HUES6 (cell line): ENCODE results near the gene ARHGDIB.

Experiments used
- H3K27ac ChIP-seq: 2 replicates; pipeline ENCODE4 v1.7.0; 2013; ENCODE audit warnings: low read depth, mild to moderate bottlenecking, low read length, inconsistent platforms
- H3K27me3 ChIP-seq: 2 replicates; pipeline ENCODE4 v1.6.1; 2013; ENCODE audit warnings: low read length; ENCODE audit not compliant: control insufficient read depth, insufficient read depth
- H3K36me3 ChIP-seq: 2 replicates; pipeline ENCODE4 v1.6.1; 2013; ENCODE audit warnings: low read length; ENCODE audit not compliant: control insufficient read depth, insufficient read depth
- H3K4me1 ChIP-seq: 2 replicates; pipeline ENCODE4 v1.6.1; 2013; ENCODE audit warnings: low read length; ENCODE audit not compliant: control insufficient read depth, insufficient read depth
- H3K4me3 ChIP-seq: 2 replicates; pipeline ENCODE4 v1.5.1; 2013; ENCODE audit warnings: low read depth, low read length
- H3K9ac ChIP-seq: one replicate; pipeline ENCODE4 v1.6.1; 2013; ENCODE audit warnings: mild to moderate bottlenecking, low read length
- H3K9me3 ChIP-seq: 2 replicates; pipeline ENCODE4 v1.6.1; 2013; ENCODE audit warnings: low read depth, low read length; ENCODE audit not compliant: control insufficient read depth, insufficient read depth

Gene ARHGDIB

DNA sequence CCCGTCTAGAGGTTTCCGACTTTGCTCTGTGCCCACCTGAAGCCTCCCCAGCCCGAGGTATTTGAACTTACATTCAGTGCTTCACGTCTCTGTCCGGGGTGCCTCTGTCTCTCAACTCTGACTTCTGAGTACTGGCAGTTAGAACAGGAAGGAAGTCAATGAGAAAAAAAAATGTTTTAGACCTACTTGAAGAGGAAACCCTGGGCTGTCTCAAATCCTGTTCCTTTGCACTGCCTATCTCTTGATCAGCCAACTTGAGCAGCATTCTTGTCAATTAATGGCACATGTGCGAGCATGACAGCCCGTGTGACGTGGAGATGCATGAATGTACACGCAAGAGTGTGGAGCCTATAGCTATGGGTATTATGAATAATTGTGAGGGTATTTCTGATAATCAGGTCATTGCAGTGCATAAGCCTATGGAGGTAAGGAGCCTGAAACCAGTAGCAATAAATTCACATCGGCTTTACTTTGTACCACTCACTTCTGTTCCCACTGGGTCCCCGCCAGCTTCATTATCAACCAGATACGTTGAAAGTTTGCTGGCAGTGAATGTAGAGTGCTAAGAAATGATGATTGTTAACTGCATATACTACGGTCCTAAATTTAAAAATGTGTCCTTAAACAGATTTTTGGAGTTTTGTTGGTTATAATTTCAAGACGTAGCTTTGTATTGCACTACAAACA is at the start of gene ARHGDIB:
ARHGDIB (minus strand) TSS at position 136 of the 687 bp plus-strand sequence. CDS start 10,889 bp downstream, outside the sequence.
- H3K4me3 ChIP-seq: no peak within 1 kb of the TSS
- no peak within 1 kb of the TSS for H3K9ac ChIP-seq
- no peak within 1 kb of the TSS for H3K27ac ChIP-seq
- H3K27me3 ChIP-seq: no peaks in the 10 kb centered on the region
- H3K9me3 ChIP-seq: no peaks in the 10 kb centered on the region
- H3K4me1 ChIP-seq: 0 out of 2 replicates have a peak, but pooled peaks cover 7% of the 10 kb centered on the region
- H3K36me3 ChIP-seq: no peaks in the 10 kb centered on the region

DNA sequence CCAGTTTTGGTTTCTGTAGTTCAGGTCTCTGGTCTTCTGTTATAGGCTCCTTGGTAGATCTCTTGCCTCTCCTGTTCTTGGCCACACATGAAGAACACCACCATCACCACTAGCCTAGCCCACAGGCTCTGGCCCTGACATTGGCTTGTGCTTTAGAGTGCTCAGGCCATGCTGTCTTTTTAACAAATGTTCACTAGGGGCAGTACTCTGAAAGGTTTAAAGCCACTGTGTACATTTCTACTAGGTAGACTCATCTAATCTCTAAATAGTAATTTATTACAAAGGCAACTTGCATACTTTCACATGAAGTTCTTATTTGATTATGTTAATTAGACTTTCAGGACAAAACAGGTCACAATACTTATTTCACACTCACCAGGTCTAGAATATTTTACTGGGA is 49.8 kb upstream of the ARHGDIB start:
- Histone ChIP-seq H3K4me3 (no peak overlapping the region), H3K36me3 (no peaks in the 10 kb centered on the region), H3K4me1 (no peaks in the 10 kb centered on the region), H3K9me3 (no peaks in the 10 kb centered on the region), H3K27ac (no peak overlapping the region), H3K27me3 (no peaks in the 10 kb centered on the region), H3K9ac (no peak overlapping the region)

DNA sequence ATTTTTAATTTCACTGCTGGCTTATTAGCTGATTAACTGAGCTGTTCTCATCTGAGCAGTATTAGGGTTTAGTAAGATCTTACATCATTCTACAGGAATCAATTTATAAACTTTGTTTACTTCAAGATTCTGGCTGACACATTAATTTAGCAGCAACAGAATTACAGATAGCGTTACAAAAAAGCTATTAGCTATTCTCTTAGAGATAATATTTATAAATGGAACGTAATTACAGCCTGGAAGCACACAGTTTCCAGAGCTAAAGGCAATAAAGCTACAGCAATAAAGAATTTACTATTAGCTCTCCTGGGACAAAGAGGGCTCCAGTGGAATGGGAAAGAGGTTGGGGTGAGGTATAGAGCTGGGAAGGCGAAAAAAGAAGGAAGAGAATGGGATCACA is 46.1 kb upstream of the ARHGDIB start:
- no peak overlapping the region for H3K4me3 ChIP-seq
- no peaks in the 10 kb centered on the region for H3K4me1 ChIP-seq
- no peaks in the 10 kb centered on the region for H3K9me3 ChIP-seq
- H3K27me3 ChIP-seq: no peaks in the 10 kb centered on the region
- H3K27ac ChIP-seq: no peak overlapping the region
- no peak overlapping the region for H3K9ac ChIP-seq
- H3K36me3 ChIP-seq: no peaks in the 10 kb centered on the region

DNA sequence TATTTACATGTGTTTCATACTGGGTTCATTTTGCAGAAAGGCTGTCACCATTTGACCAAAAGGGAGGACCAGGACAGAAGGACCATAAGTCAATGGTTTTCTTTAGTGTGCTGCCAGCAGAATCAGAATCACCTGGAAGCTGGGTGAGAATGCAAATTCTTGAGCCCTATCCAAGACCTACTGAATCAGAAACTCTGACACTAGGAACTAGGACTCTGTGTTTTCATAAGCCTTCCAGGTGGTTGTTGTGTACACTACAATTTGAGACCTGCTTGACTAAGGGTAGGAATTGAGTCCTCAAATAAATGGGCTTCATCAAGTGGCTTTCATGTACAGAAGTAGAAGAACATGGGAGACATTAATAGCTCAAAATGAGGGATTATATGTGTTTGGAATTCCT is 43.7 kb upstream of the ARHGDIB start:
- no peaks in the 10 kb centered on the region for H3K27me3 ChIP-seq
- no peak overlapping the region for H3K4me3 ChIP-seq
- H3K36me3 ChIP-seq: no peaks in the 10 kb centered on the region
- no peak overlapping the region for H3K9ac ChIP-seq
- H3K9me3 ChIP-seq: no peaks in the 10 kb centered on the region
- peaks cover 8% of the 10 kb centered on the region for H3K4me1 ChIP-seq
- H3K27ac ChIP-seq: no peak overlapping the region

DNA sequence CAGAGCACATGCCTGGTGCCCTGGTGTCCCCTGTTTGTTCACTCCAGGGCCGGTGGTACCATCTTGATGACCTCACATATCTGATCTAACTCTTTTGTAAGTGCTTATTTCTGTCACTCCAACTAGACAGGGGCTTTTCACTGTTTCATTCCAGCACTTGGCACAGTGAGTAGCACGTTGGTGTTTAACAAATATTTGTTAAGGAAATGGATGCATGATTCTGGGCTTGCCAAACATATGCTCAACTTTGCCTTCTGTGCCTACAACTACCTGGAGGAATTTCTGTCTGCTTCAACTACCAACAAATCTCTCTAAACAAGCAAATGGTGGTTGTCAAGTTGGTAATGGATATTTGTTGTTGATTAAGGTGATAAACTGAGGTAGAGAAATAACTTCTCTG is 43.0 kb upstream of the ARHGDIB start:
- H3K9me3 ChIP-seq: no peaks in the 10 kb centered on the region
- H3K36me3 ChIP-seq: no peaks in the 10 kb centered on the region
- no peaks in the 10 kb centered on the region for H3K27me3 ChIP-seq
- no peak overlapping the region for H3K27ac ChIP-seq
- H3K9ac ChIP-seq: no peak overlapping the region
- H3K4me3 ChIP-seq: no peak overlapping the region
- peaks cover 8% of the 10 kb centered on the region for H3K4me1 ChIP-seq

DNA sequence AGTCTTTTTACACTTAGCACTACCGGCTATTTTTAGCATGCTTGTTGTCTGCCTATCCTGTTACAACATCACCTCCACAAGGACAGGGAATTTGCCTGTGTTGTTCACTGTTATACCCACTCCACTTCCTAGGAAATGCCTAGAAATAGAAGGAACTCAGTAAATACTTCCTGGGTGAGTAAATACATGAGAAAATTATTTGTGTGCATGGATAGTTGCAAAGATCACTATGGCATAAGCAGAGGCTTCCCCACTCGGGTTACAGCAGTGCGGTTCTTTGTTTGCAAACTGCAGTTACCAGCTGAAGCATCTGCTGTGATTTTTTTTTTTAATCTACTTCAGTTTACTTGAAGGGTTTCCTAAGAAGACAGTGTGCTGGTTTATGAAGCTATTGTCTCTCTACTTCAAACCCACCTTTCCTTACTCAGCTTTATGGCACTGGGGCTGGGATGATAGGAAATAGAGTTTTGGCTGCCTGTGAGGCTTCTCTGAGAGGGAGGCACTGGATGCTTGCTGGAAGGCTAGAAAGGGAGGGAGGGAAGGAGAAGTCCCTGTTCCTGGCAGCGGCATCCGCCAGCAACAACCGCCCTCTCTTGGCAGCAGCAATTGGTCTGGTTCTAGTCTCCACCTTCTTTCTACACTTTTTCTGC is 40.5 kb upstream of the ARHGDIB start:
- peaks cover 8% of the 10 kb centered on the region for H3K4me1 ChIP-seq
- H3K36me3 ChIP-seq: no peaks in the 10 kb centered on the region
- no peak overlapping the region for H3K4me3 ChIP-seq
- H3K9ac ChIP-seq: no peak overlapping the region
- no peaks in the 10 kb centered on the region for H3K27me3 ChIP-seq
- H3K27ac ChIP-seq: no peak overlapping the region
- H3K9me3 ChIP-seq: no peaks in the 10 kb centered on the region

DNA sequence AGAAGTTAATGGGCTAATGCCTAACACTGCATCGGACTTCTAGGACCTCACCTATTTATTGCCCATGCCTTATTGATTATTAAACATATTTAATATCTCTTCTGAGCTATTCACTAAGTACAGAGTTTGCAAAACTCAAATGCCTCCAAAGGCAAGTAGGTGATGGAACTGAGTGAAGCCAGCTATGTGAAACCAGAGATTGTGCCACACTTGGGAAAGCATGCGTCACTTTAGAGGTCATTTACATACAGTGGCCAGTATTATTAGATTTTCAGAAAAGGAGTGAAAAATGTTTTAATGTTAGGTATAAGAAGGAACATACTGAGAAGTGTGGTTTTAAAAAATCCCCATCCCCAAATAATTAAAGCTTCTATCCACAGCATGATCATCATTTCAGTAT is 39.2 kb upstream of the ARHGDIB start:
- Histone ChIP-seq H3K36me3 (no peaks in the 10 kb centered on the region), H3K27me3 (no peaks in the 10 kb centered on the region), H3K4me1 (peaks cover 8% of the 10 kb centered on the region), H3K27ac (no peak overlapping the region), H3K9ac (no peak overlapping the region), H3K9me3 (no peaks in the 10 kb centered on the region), H3K4me3 (no peak overlapping the region)

DNA sequence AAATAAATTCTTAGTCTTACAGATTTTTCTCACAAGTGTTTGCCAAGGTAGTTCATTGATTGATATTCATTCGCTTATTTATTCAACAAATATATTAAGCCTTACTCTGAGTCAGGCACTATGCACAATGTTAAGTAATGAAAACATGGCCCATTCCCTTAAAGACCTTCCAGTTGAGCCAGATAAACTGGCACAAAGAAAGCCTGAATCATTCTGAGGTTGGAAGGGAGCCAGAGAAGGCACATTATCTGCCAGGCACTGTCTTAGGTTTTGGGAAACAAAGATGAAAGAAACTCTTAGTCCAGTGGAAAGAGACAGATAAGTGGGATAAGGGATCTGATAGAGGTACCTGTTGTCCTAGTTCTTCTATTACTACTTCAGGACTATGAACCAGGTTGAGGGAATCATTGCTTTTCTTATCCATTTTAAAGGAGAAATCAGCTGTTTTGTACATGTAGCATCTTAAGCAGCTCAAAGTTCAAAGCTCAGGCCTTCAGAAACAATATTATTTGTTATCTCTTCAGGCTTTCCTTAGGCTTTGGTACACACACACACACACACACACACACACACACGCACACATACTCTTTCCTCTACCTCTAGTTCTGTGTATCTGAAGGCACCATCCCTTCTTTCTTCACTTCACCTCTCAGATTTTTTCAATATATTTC is 38.4 kb upstream of the ARHGDIB start:
- H3K4me3 ChIP-seq: no peak overlapping the region
- H3K27ac ChIP-seq: no peak overlapping the region
- no peaks in the 10 kb centered on the region for H3K27me3 ChIP-seq
- no peaks in the 10 kb centered on the region for H3K36me3 ChIP-seq
- no peaks in the 10 kb centered on the region for H3K9me3 ChIP-seq
- H3K4me1 ChIP-seq: peaks cover 8% of the 10 kb centered on the region
- no peak overlapping the region for H3K9ac ChIP-seq

DNA sequence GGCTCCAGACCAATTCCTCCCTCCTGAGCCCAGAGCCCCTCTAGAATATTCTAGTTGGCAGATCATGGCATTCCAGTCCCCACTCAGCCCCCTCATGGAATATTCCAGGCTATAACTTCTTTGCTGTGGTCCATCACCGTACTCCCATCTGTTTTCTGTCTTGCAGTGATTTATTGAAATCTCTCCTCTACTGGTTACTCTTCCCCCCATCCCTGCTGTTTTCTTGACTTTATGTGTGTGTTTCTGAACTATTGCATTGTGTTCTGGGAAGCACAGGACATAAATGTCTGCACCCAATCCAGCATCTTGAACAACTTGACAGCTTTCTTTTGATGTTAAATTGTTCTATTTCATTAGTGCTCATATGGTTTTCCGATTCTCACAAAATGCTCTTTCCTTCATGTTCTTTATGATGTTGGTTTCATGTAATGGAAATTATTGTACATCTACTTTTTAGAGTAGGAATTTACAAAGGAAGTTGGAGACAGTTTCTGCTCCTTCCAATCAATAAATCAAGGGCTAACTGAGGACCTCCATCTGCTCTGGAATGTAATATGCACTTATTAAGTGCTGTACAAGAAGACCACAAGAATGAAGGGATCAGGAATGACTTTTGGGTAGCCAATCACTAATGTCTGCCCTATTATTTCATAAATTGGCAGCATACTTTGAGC is 37.8 kb upstream of the ARHGDIB start:
- Histone ChIP-seq H3K27ac (no peak overlapping the region), H3K4me3 (no peak overlapping the region), H3K9me3 (no peaks in the 10 kb centered on the region), H3K27me3 (no peaks in the 10 kb centered on the region), H3K36me3 (no peaks in the 10 kb centered on the region), H3K4me1 (peaks cover 8% of the 10 kb centered on the region), H3K9ac (no peak overlapping the region)

DNA sequence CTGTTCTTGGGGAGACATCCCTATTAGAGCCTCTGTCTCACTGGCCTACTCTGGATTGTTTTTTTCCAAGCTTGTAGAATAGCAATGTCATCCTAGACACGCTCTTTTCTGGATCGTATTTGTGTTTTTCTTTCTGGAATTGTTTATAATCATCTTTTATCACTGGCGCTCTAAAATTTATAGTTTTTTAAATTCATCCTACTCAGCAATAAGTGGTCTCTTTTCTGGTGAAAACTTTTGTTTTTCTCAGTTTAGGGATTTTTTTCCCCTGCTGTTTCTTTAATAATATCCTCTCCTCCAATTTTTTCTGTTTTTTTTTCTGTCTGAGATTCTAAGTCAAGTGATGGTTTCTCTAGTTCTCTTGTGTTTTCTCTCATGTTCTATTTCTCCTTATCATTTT is 36.6 kb upstream of the ARHGDIB start:
- Histone ChIP-seq H3K9me3 (no peaks in the 10 kb centered on the region), H3K4me1 (peaks cover 8% of the 10 kb centered on the region)

More for the DNA sequence above, 36.6 kb upstream of the ARHGDIB start:
- Histone ChIP-seq H3K9ac (no peak overlapping the region), H3K27me3 (no peaks in the 10 kb centered on the region), H3K27ac (no peak overlapping the region), H3K36me3 (no peaks in the 10 kb centered on the region), H3K4me3 (no peak overlapping the region)
